Tibial artery (tissue), 4 donors: Measurements from ENCODE around the gene ADCY5.

Source experiments
- DNase-seq, 2 donors: peaks; one replicate each; pipeline ENCODE4 v3.0.0-alpha.2; 2019
- H3K27ac ChIP-seq, 2 donors: fragments of 200-600 bp; sonication (generic) in 1 of 2; 1 replicate in 1 of 2; 2 replicates in 1 of 2; pipeline ENCODE4 v1.5.1; 2018 to 2019; ENCODE audit warnings: mild to moderate bottlenecking in 1 of 2
- H3K27me3 ChIP-seq, 2 donors: fragments of 200-600 bp; sonication (generic) in 1 of 2; one replicate each; pipeline versions ENCODE4 v1.5.1 to v1.6.0; 2016 to 2019
- H3K36me3 ChIP-seq, 3 donors: fragments of 200-600 bp; sonication (generic) in 2 of 3; one replicate each; pipeline ENCODE4 v1.5.1; 2016 to 2019; ENCODE audit warnings: mild to moderate bottlenecking in 2 of 3
- H3K4me1 ChIP-seq, 4 donors: fragments of 200-600 bp; sonication (generic) in 2 of 4; 1 replicate in 3 of 4; 2 replicates in 1 of 4; pipeline ENCODE4 v1.5.1; 2016 to 2019
- H3K4me3 ChIP-seq, 2 donors: fragments of 200-600 bp; sonication (generic) in 1 of 2; 1 replicate in 1 of 2; 2 replicates in 1 of 2; pipeline ENCODE4 v1.5.1; 2018 to 2019; ENCODE audit warnings: mild to moderate bottlenecking in 2 of 2
- H3K9me3 ChIP-seq, 3 donors: fragments of 200-600 bp; sonication (generic) in 1 of 3; one replicate each; pipeline ENCODE4 v1.5.1; 2016 to 2019
- intact Hi-C: fragments of 100-400 bp; cut with DNase I; formaldehyde crosslinking; loops from one replicate; pipeline ENCODE4 v1.15.0; 2023; ENCODE audit warnings: low total_unique reads
- TF ChIP-seq, protein P1 (sequence below), 2 experiments: fragments of 200-600 bp in 1 of 2; fragments of 450-650 bp in 1 of 2; IDR thresholded peaks; one replicate each; pipeline ENCODE4 v1.5.1; 2017 to 2019; ENCODE audit warnings: antibody characterized with exemption in 2 of 2, mild to moderate bottlenecking in 1 of 2, moderate library complexity in 1 of 2

ADCY5 gene

DNA sequence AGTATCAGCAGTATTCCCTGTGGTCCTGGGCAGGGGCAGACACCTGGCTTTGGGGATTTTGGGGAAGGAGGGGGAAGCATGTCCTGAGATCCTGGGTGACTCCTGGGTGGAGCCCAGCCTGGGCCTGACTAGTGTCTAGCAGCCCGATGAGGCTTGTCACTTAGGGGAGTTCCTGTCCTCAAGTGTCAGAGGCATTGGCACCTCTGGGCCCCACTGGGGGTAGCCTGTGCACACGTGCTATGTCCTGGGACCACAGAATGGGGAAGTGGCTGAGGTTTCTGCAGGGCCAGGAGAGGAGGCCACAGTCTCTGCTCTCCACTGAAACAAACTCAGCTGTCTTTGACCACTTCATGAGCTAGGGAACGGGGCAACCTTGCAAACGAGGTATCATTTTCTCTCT lies 31.5 kb upstream of the ADCY5 start:
- intact Hi-C loops: no loop called here
- H3K36me3 ChIP-seq: no peaks in the 10 kb centered on the region
- H3K4me1 ChIP-seq: no peaks in the 10 kb centered on the region
- H3K9me3 ChIP-seq: no peaks in the 10 kb centered on the region
- no peaks in the 10 kb centered on the region for H3K27me3 ChIP-seq
- H3K27ac ChIP-seq: no peak overlapping the region
- TF ChIP-seq, protein P1, sequence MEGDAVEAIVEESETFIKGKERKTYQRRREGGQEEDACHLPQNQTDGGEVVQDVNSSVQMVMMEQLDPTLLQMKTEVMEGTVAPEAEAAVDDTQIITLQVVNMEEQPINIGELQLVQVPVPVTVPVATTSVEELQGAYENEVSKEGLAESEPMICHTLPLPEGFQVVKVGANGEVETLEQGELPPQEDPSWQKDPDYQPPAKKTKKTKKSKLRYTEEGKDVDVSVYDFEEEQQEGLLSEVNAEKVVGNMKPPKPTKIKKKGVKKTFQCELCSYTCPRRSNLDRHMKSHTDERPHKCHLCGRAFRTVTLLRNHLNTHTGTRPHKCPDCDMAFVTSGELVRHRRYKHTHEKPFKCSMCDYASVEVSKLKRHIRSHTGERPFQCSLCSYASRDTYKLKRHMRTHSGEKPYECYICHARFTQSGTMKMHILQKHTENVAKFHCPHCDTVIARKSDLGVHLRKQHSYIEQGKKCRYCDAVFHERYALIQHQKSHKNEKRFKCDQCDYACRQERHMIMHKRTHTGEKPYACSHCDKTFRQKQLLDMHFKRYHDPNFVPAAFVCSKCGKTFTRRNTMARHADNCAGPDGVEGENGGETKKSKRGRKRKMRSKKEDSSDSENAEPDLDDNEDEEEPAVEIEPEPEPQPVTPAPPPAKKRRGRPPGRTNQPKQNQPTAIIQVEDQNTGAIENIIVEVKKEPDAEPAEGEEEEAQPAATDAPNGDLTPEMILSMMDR (IDR thresholded peaks at IDR 0.05): no peak
- no peak for DNase-seq
- no peak overlapping the region for H3K4me3 ChIP-seq

DNA sequence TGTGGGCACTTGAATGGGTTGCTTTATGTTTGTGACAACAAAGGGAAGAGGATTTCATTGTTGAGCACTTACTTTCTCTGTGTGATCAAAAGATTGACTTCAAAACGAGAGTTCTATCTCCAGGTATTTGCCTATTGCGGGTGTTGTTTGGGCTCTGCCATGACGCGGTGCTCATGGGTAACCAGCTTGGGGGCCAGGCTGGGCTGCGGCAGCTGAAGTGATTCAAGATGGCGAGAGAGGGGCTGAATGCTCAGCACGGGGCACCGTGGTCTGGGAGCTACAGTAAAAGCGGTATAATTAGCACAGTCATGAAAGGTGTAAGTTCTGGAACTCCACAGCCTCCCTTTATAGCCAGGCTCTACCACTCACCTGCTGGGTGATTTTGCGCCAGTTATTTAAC lies 31.0 kb upstream of the ADCY5 start:
- Histone ChIP-seq H3K9me3 (no peaks in the 10 kb centered on the region), H3K4me3 (no peak overlapping the region), H3K27me3 (no peaks in the 10 kb centered on the region), H3K36me3 (no peaks in the 10 kb centered on the region), H3K27ac (no peak overlapping the region), H3K4me1 (no peaks in the 10 kb centered on the region)
- DNase-seq: no peak
- intact Hi-C loops: no loop called here
- TF ChIP-seq, protein P1 (IDR thresholded peaks at IDR 0.05): no peak

DNA sequence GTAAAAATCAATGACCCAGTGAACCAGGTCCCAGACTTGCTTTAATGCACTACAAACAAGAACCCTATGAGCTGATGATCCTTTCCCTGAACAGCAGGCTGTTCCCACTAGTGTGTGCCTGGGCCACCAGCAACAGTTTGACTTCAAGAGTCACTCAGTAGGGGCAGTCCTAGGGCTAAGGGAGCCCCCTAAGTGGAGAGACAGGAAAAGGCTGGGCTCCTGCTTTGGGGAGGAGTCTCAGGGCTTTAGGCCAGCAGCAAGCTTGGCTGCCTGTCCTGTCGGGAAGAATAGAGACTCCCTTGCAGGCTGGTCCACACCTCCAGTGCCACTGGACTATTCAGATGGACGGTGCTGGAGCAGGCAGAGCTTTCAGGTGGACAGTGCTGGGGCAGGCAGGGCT lies 29.4 kb upstream of the ADCY5 start:
- Histone ChIP-seq H3K27me3 (no peaks in the 10 kb centered on the region), H3K36me3 (no peaks in the 10 kb centered on the region), H3K27ac (no peak overlapping the region), H3K4me3 (no peak overlapping the region), H3K9me3 (no peaks in the 10 kb centered on the region), H3K4me1 (no peaks in the 10 kb centered on the region)
- TF ChIP-seq, protein P1 (IDR thresholded peaks at IDR 0.05): no peak
- no peak for DNase-seq
- intact Hi-C loops: no loop called here

DNA sequence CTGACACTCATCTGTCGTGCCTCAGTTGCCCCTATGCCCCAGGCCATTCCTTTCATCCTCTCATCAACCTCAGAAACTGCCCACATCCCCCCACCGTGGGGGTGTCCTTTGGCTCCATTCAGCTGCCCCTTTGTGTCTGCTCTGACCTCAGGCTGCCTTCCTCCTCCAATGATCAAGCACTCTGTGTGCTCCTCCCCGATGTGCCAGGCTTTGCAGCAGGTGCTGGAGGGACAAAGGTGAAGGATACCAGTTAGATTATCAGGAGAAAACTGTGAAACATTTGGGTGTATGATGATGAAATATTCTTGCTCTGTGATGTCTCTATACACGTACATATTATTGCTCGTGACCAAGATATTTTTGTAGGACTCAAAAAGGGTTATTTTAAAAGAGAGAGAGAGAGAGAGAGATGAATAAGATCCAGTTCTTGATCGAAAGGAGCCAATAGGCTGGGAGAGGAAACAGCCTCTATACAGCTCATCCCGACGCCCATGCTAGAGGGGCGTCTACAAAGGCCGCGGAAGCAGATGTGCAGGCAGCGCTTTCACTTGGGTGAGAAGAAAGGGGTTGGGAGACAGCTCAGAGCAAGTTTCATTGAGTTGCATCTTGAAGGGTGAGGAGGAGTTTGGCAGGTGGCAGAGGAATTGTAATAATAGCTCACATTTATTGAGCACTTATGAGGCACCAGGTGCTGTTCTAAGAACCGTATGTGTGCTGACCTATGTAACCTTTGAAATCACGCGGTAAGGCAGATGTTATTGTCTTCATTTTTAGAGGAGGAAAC lies 28.3 kb upstream of the ADCY5 start:
- Histone ChIP-seq H3K4me1 (no peaks in the 10 kb centered on the region), H3K36me3 (no peaks in the 10 kb centered on the region), H3K27ac (no peak overlapping the region), H3K9me3 (no peaks in the 10 kb centered on the region), H3K4me3 (no peak overlapping the region), H3K27me3 (no peaks in the 10 kb centered on the region)
- intact Hi-C loops: no loop called here
- no peak for DNase-seq
- TF ChIP-seq, protein P1 (IDR thresholded peaks at IDR 0.05): no peak

DNA sequence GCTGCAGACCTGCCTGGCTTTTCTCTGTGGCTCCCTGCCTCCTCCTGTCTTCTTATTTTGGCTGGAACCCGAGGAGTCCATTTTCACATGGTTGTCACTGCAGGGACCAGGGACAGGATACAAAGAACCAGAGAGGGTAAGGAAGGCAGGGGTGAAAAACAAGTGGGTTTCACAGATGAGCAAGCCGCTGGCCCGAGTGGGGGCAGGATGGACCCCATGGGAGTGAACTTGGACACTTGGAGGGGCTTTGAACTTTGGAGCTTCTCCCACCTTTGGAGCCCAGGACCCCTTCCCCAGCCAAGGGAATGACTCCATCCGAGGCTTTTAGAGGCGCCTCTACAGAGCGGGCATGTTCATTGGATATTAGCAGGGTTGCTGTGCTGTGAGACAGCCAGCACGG lies 26.9 kb upstream of the ADCY5 start:
- intact Hi-C loops: no loop called here

More for the DNA sequence above, 26.9 kb upstream of the ADCY5 start:
- TF ChIP-seq, protein P1 (IDR thresholded peaks at IDR 0.05): no peak
- Histone ChIP-seq H3K9me3 (no peaks in the 10 kb centered on the region), H3K4me3 (no peak overlapping the region), H3K36me3 (no peaks in the 10 kb centered on the region), H3K27ac (no peak overlapping the region), H3K27me3 (no peaks in the 10 kb centered on the region), H3K4me1 (no peaks in the 10 kb centered on the region)
- DNase-seq: no peak
